CD14-positive monocyte (primary cell): Measurements from ENCODE around the gene NRP2. TPM values are rescaled to one million over a fixed set of nuclear protein-coding genes. Genes with fewer than 3 reads are reported as not detected.
A peak's percentile ranks its signal among the peaks of the same experiment; 100 is the strongest.

Experiments used
- DNase-seq, 3 donors: peaks; one replicate each; pipeline ENCODE4 v3.0.0-alpha.2; 2011 to 2022
- H2AFZ ChIP-seq: 2 replicates; pipeline ENCODE4 v1.6.0; 2012; ENCODE audit warnings: mild to moderate bottlenecking, low read depth, low read length, inconsistent platforms; ENCODE audit not compliant: insufficient read depth, poor library complexity, severe bottlenecking
- H3K27ac ChIP-seq, 2 donors: 1 replicate in 1 of 2; 2 replicates in 1 of 2; pipeline ENCODE4 v1.5.1; 2012 to 2013; ENCODE audit warnings: low read length in 2 of 2, control low read depth in 1 of 2, inconsistent platforms in 1 of 2, low read depth in 1 of 2, mild to moderate bottlenecking in 1 of 2
- H3K27me3 ChIP-seq, 2 donors: one replicate each; pipeline versions ENCODE4 v1.6.0 to v1.6.1; 2011 to 2013; ENCODE audit warnings: low read length in 2 of 2; ENCODE audit not compliant: control insufficient read depth in 2 of 2, insufficient read depth in 2 of 2
- H3K36me3 ChIP-seq, 2 donors: replicated peaks in 1 of 2; 1 replicate in 1 of 2; 2 replicates in 1 of 2; pipeline versions ENCODE4 v1.5.1 to v1.6.1; 2012 to 2013; ENCODE audit warnings: low read length in 2 of 2, control low read depth in 1 of 2, inconsistent platforms in 1 of 2, mild to moderate bottlenecking in 1 of 2; ENCODE audit not compliant: insufficient read depth in 2 of 2, control insufficient read depth in 1 of 2
- H3K4me1 ChIP-seq, 2 donors: 1 replicate in 1 of 2; 2 replicates in 1 of 2; pipeline versions ENCODE4 v1.5.1 to v1.6.1; 2012 to 2013; ENCODE audit warnings: low read length in 2 of 2, control low read depth in 1 of 2, inconsistent platforms in 1 of 2, mild to moderate bottlenecking in 1 of 2, moderate library complexity in 1 of 2; ENCODE audit not compliant: insufficient read depth in 2 of 2, control insufficient read depth in 1 of 2
- H3K4me2 ChIP-seq: replicated peaks from 2 replicates; pipeline ENCODE3; 2012; ENCODE audit warnings: low read length, moderate library complexity, mild to moderate bottlenecking; ENCODE audit not compliant: poor library complexity, severe bottlenecking; ENCODE audit errors: extremely low read depth
- H3K4me3 ChIP-seq, 3 experiments: fragments of 200-600 bp in 1 of 3; sonication (generic) in 1 of 3; replicated peaks in 1 of 3; 1 replicate in 2 of 3; 2 replicates in 1 of 3; pipeline ENCODE4 v1.5.1; 2011 to 2013; ENCODE audit warnings: low read length in 3 of 3, mild to moderate bottlenecking in 3 of 3, control low read depth in 2 of 3, low read depth in 2 of 3, inconsistent platforms in 1 of 3, moderate library complexity in 1 of 3
- H3K79me2 ChIP-seq: 2 replicates; pipeline ENCODE4 v1.6.0; 2012; ENCODE audit warnings: mild to moderate bottlenecking, control low read depth, inconsistent platforms, low read length, moderate library complexity; ENCODE audit not compliant: insufficient read depth
- H3K9ac ChIP-seq: 2 replicates; pipeline ENCODE4 v1.6.0; 2017; ENCODE audit warnings: low read length, mild to moderate bottlenecking; ENCODE audit not compliant: insufficient read depth, poor library complexity, severe bottlenecking
- H3K9me3 ChIP-seq, 2 donors: replicated peaks in 1 of 2; 1 replicate in 1 of 2; 2 replicates in 1 of 2; pipeline versions ENCODE4 v1.5.1 to v1.6.1; 2012 to 2013; ENCODE audit warnings: low read length in 2 of 2, control low read depth in 1 of 2; ENCODE audit not compliant: control insufficient read depth in 1 of 2, insufficient read depth in 1 of 2
- H4K20me1 ChIP-seq: 2 replicates; pipeline ENCODE4 v1.6.0; 2012; ENCODE audit warnings: mild to moderate bottlenecking, low read length, control low read depth, moderate library complexity; ENCODE audit not compliant: insufficient read depth
- H3K27ac Mint-ChIP-seq, 7 donors: one replicate each; pipeline ENCODE4 v1.8.0; 2020; ENCODE audit warnings: mild to moderate bottlenecking in 7 of 7, mixed read lengths in 7 of 7, moderate library complexity in 6 of 7, inconsistent platforms in 2 of 7
- H3K27me3 Mint-ChIP-seq, 3 donors: one replicate each; pipeline ENCODE4 v1.8.0; 2021 to 2022; ENCODE audit warnings: low read depth in 3 of 3, mild to moderate bottlenecking in 3 of 3, mixed read lengths in 3 of 3, moderate library complexity in 3 of 3, inconsistent platforms in 1 of 3
- H3K36me3 Mint-ChIP-seq, 2 donors: one replicate each; pipeline ENCODE4 v1.8.0; 2020; ENCODE audit warnings: mixed read lengths in 2 of 2, inconsistent platforms in 1 of 2, mild to moderate bottlenecking in 1 of 2
- H3K4me1 Mint-ChIP-seq: one replicate; pipeline ENCODE4 v1.8.0; 2020; ENCODE audit warnings: mild to moderate bottlenecking, mixed read lengths
- H3K4me3 Mint-ChIP-seq, 2 donors: one replicate each; pipeline ENCODE4 v1.8.0; 2020; ENCODE audit warnings: mild to moderate bottlenecking in 2 of 2, mixed read lengths in 2 of 2, moderate library complexity in 1 of 2
- H3K9me3 Mint-ChIP-seq, 7 donors: one replicate each; pipeline ENCODE4 v1.8.0; 2020 to 2022; ENCODE audit warnings: mixed read lengths in 7 of 7, mild to moderate bottlenecking in 6 of 7, moderate library complexity in 6 of 7, inconsistent platforms in 2 of 7
- CTCF ChIP-seq: fragments of 200-600 bp; IDR thresholded peaks from one replicate; pipeline ENCODE4 v1.8.0; 2022; ENCODE audit warnings: antibody characterized with exemption, mild to moderate bottlenecking
- WGBS: methylation state at CpG from one replicate; pipeline ENCODE4 v1.1.5; 2013; ENCODE audit warnings: missing lambda C conversion rate; ENCODE audit not compliant: insufficient coverage; 5-methylcytosine and 5-hydroxymethylcytosine counted together
- intact Hi-C, 2 donors: fragments of 100-400 bp; cut with micrococcal nuclease; formaldehyde crosslinking; loops; one replicate each; pipeline versions ENCODE4 v1.15.0 to v1.15.1; 2023
- polyA plus RNA-seq, 3 donors: library from polyadenylated mRNA; depleted of rRNA in 1 of 3; unstranded in 2 of 3; stranded (reverse) in 1 of 3; fragments of 300-500 nt in 2 of 3; fragments of >200 nt in 1 of 3; fragmentation: Illumina TruSeq in 2 of 3; gene quantifications; 1 replicate in 2 of 3; 2 replicates in 1 of 3; pipeline ENCODE4 v1.2.3, GENCODE V29; 2012 to 2021

NRP2 gene
- polyA plus RNA-seq, 3 donors = 0.97 to 3.3 (median 1.6) TPM

GRCh38 chr2:205637779-205638503, 44.4 kb upstream of the NRP2 start:
- Histone ChIP-seq H3K4me2 (no peak overlapping the region), H3K36me3 (no peaks in the 10 kb centered on the region), H3K79me2 (no peaks in the 10 kb centered on the region), H4K20me1 (no peaks in the 10 kb centered on the region), H3K9me3 (no peaks in the 10 kb centered on the region), H3K4me3 (no peak overlapping the region), H3K27ac (no peak overlapping the region), H2AFZ (no peak overlapping the region), H3K4me1 (no peaks in the 10 kb centered on the region), H3K9ac (no peak overlapping the region), H3K27me3 (peaks cover 0 to 4% of the 10 kb centered on the region in 2 donors)
- no peaks in the 10 kb centered on the region for H3K36me3 Mint-ChIP-seq
- no peak for TF ChIP-seq CTCF
- no peak overlapping the region for H3K27ac Mint-ChIP-seq
- no peak overlapping the region for H3K4me3 Mint-ChIP-seq
- H3K27me3 Mint-ChIP-seq = peaks cover 6 to 11% (median 10%) of the 10 kb centered on the region in 3 donors
- WGBS = no CpG with 5 or more reads among the region's 6 CpGs
- intact Hi-C loops = no loop called here
- H3K4me1 Mint-ChIP-seq = peaks cover 3% of the 10 kb centered on the region
- peaks cover 0 to 2% (median 0%) of the 10 kb centered on the region in 7 donors for H3K9me3 Mint-ChIP-seq
- no peak for DNase-seq

DNA sequence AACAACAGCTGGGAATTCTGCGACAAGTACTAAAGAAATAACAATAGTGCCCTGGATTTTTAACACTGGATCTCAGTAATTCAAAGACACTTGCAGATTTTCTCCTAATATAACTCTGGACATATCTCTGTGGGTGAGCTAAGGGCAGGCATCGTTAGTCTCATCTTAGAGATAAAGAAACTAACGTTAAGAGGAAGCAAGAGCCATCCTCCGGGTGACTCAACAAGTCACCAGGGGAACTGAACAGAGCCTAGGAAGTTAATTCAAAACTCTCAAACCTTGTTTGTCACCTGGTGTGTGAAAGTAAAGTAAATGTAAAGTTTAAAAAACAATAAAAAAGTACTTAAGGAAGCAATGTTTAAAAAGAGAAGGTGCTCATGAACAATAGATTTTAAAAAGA, 41.6 kb upstream of the NRP2 start:
- DNase-seq = peak in 2 of 3 donors; percentile 1 to 6
- Mint-ChIP-seq H3K9me3 (peaks cover 0 to 2% (median 0%) of the 10 kb centered on the region in 7 donors), H3K4me3 (no peak overlapping the region), H3K36me3 (no peaks in the 10 kb centered on the region), H3K4me1 (peaks cover 3% of the 10 kb centered on the region), H3K27me3 (peaks cover 8 to 21% (median 16%) of the 10 kb centered on the region in 3 donors), H3K27ac (no peak overlapping the region)
- no peak for TF ChIP-seq CTCF
- H4K20me1 ChIP-seq = no peaks in the 10 kb centered on the region
- no peaks in the 10 kb centered on the region for H3K36me3 ChIP-seq
- no peak overlapping the region for H3K4me3 ChIP-seq
- H3K9ac ChIP-seq = no peak overlapping the region
- WGBS = no CpG with 5 or more reads among the region's 4 CpGs
- no peaks in the 10 kb centered on the region for H3K9me3 ChIP-seq
- no peak overlapping the region for H3K4me2 ChIP-seq
- no peak overlapping the region for H2AFZ ChIP-seq
- no peaks in the 10 kb centered on the region for H3K79me2 ChIP-seq
- H3K27me3 ChIP-seq = peaks cover 6 to 11% of the 10 kb centered on the region in 2 donors
- intact Hi-C loops = no loop called here
- no peaks in the 10 kb centered on the region for H3K4me1 ChIP-seq
- H3K27ac ChIP-seq = no peak overlapping the region
